ENCODE measurements around the gene EFCAB8.
"Not testable (repeated sequence)": the region's sequence is repeated elsewhere in the genome, so short reads cannot be mapped to it uniquely, and the experiment has no call there.

EFCAB8 gene

GRCh38 chr20:32960849-32961731 lies 102.4 kb downstream of the EFCAB8 start:
- no peak for DNase-seq

DNA sequence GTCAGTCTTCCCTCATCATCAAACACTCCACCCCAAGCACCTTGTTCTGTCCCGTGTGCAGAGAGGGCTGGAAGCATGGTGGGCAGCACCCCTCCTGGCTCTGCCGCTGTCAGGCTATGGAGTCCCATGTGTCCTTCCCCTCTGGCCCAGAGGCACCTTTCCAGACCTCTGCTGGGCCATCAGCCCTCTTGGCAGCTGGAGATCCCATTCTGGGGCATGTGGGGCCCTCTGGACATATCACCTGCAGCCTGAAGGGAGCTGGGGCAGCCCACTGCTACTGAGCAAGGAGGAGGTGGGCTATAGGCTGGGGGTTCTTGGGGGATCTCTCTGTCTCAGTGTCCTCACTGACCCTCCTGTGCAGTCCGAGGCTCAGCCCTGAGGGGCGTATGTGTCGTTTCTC lies 103.3 kb downstream of the EFCAB8 start:
- DNase-seq = no peak

GRCh38 chr20:32962646-32963045 lies 103.9 kb downstream of the EFCAB8 start:
- not testable (repeated sequence) for DNase-seq

DNA sequence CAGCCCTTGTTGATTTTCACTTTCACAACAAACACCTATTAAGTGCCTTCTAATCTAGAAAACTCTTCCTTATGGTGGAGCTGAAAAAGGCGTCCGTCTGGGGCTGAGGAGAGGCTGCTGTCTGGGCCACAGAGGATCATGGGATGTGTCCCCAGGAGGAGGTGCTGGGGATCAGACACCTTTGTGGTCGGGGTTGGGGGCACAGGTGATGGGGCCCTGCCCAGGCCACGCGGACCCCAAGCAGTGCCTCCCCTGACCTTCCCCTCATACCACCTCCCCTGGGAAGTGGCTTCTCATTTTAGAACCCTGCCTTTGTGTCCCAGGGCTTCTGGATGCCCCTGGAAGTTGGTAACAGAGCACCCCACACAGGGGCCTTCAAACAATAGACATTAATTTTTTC lies 104.5 kb downstream of the EFCAB8 start:
- no peak for DNase-seq

- no peak for DNase-seq
Measured at GRCh38 chr20:32964575-32964974, 105.9 kb downstream of the EFCAB8 start.

DNA sequence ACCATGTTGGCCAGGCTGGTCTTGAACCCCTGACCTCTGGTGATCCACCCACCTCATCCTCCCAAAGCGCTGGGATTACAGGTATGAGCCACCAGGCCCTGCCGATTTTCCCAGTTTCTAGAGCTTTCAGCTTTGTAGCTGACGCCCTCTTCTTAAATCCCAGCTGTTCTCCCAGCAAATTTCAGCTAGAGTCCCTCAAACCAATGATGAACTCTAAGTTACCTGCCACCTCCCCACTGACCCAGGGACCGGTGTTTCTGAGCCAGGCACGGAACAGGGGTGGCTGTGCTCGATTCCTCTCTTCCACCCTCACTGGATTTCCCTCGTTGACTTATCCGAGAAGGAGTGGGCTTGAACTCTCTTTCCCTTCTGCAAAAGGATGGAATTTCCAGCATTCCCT lies 106.4 kb downstream of the EFCAB8 start:
- DNase-seq = no peak

DNA sequence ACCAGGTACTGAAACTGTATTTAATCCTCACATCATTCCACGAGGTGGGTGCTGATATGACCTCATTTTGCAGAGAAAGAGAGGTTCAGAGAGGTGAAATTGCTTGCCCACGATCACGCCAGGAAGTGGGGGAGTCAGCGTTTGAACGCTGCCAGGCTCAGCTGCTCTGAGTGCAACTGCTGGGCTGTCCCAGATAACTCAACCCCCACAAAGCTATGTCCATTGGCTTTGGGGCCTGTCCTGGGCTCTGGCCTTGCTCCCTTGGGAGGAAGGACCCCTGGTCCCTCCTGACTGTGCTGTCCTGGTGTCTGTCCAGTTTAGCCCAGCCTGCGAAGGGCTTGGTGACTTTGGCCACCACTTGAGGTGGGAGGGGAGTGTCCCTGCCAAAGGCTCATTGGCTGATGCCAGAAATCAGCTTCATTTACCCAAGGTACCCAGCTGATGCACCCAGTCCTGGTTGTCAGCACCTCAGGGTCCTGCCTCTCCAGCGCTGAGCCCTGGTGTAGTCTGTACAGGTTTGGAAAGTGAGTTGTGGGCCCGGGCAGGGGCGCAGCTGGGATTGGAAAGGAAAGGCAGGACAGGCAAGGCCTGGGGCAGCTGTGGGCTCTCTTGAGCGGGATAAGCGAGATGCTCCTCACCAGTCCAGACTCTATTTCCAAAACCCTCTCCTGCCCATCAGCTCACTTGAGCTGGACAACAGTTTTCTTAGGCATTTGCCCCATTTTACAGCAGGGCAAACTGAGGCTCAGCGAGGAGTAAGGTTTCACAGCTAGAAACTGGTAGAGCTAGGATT lies 107.1 kb downstream of the EFCAB8 start:
- no peak for DNase-seq

DNA sequence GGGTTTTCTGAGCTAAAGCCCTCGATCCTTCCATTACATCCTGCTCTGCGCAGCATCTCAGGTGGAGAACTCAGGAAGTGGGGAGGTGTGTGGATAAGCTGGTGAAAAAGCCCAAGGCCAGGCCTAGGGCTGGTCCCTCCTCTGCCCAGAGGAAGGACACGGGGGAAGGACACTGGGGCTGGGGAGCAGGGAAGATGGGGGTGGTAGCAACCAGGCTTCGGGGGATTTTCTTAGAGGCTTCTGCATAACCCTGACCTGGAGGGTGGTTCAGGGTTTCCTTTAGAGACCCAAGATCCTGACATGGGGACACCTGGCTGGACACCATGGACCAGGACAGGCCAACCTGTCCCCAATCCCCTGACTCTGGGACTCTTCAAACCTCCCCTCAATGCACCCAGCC lies 107.7 kb downstream of the EFCAB8 start:
- no peak for DNase-seq

GRCh38 chr20:32966881-32967781 lies 108.4 kb downstream of the EFCAB8 start:
- no peak for DNase-seq

GRCh38 chr20:32967961-32968457 lies 109.3 kb downstream of the EFCAB8 start:
- no peak for DNase-seq

GRCh38 chr20:32968478-32969241 lies 109.9 kb downstream of the EFCAB8 start:
- no peak for DNase-seq

DNA sequence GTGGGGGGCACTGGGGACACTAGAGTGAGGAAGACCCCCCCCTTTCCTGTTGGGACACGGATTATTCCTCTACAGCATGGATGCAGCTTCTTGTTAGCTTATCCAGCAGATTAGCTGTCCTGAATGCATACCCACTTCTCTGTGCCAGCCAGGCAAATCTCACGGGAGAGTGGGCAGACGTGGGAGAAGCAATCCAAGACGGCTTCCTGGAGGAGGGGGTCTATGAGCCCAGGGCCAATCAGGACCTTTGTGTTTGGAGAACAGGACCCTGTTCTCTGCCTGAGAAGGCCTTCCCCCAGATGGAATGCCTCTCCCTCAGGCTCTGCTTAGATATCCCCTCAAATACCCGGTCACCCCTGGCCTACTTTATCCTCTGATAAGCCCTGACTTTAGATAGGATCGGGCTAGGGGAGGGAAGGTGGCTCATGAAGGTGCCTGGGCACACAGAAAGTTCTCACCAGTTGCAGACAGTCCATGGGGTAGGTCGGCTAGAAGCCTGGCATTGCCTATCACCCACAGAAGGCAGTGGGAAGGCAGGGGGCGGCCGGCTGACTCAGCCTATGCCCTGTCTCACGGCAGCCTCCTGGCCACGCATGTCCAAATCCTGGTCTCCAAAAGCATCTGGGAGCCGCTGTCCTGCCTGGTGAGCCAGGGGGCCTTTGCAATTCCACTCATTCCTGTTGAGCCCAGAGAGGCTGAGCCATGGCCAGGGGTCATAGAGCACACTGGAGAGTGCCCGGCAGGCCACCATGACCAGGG lies 110.8 kb downstream of the EFCAB8 start:
- DNase-seq = no peak

DNA sequence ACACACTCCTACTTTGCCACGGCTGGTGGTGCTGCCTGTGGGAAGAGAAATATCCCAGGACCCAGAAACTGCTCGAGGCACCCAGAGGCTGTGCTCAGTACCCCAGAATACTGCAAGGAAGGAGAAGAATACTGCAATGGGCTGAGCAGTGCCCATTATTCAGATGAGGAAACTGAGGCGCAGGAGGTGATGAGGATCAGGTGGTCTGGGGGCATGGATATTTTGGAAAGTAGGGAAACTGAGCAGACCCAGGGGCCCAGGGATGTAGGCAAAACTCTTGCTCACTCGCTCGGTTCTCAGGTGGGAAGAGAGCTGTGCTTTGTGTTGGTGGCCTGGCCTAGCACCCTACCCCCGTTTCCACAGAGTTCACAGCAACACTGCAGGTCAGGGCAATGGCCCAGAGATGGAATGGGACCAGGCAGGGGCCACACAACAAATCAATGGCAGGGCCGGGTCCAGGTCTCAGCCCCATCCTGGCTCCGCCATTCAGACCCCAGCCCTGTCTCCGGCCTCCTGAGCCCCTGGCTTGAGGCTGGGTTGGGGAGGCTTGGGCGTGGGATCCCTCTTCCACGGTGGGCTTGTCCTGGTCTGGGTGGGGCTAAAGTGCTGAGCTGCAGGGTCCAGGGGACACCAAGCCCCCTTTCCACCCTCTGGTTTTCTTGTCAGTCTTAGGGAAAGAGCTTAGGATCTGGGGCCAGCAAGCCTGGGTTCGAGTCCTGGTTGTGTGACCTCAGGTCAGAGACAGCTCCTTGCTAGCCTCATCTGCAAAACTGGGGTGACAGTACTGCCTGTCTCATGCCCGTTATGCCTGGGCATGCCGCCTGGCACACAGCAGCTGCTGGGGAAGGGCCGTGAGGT lies 111.6 kb downstream of the EFCAB8 start:
- DNase-seq = no peak

GRCh38 chr20:32970973-32971300 lies 112.2 kb downstream of the EFCAB8 start:
- no peak for DNase-seq

DNA sequence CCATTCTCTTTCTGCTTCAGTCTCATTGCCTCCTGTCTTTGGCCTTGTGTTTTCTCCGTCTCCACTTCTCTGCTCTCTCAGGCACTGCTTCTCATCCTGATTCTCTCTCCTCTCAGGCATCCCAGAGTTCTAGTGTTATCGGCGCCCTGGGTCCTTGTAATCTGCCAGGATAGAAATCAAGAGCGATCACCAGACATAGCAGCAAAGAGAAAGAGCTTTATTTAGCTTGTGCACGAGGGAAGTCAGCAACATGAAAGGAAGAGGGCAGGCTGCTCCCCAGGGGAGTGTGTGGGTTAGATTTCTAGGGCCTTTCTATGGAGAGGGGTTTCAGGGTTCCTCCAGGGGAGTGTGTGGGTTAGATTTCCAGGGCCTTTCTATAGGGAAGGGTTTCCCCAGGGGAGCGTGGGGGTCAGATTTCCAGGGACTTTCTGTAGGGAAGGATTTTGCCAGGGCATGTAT lies 113.0 kb downstream of the EFCAB8 start:
- no peak for DNase-seq

- DNase-seq = no peak
Measured at GRCh38 chr20:32972181-32973076, 113.7 kb downstream of the EFCAB8 start.

GRCh38 chr20:32973077-32973717 lies 114.5 kb downstream of the EFCAB8 start:
- no peak for DNase-seq

GRCh38 chr20:32974204-32975064 lies 115.7 kb downstream of the EFCAB8 start:
- DNase-seq = not testable (repeated sequence)
